Measurements from ENCODE around the gene KNSTRN. TPM values are rescaled to one million over a fixed set of nuclear protein-coding genes. Genes with fewer than 3 reads are reported as not detected.

The KNSTRN gene
- polyA plus RNA-seq, 3 donors, result 31.3 to 39.8 (median 34.5) TPM

DNA sequence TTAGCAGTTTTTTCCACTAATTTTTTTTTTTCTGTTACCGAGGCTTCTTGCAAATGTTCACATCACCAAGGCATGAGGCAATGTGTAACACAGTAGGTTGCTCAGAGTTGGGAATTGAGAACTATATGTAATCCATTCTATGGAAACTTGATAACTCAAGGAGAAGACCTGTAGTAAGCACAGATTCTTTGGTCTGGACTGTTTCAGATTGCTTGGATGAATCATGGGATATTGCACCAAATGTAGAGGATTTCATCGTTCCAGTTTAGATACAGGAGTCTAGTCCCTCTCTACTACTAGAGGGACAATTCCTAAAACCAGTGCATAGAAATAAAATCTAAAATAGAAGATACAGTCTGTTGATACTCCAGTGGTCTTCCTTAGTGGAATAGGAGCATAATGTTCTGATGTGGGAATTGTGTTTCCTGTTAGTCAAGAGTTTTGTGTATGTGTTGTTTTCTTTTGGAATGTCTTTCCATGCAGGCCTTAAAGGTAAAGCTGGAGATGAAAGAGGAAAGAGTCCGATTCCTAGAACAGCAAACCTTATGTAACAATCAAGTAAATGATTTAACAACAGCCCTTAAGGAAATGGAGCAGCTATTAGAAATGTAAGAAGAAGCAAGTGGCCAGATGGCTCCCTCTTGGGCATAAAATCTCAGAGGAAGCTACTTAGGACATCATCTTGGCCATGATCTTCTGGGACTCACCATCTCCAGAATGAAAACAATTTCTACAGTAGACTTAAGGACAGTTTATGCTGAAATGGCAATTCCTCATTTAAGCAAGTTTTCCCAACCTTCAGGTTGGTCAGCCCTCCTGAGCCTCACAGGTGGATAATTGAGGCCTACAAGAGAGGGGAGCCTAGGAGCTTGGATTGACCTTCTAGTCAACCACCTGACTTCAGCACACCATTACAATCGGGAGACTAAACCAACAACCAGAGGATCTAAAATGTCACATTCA is 10.7 kb downstream of the KNSTRN start:
- DNase-seq (ENCODE audit: low read depth in 3 of 3, low spot score in 2 of 3), result no peak

DNA sequence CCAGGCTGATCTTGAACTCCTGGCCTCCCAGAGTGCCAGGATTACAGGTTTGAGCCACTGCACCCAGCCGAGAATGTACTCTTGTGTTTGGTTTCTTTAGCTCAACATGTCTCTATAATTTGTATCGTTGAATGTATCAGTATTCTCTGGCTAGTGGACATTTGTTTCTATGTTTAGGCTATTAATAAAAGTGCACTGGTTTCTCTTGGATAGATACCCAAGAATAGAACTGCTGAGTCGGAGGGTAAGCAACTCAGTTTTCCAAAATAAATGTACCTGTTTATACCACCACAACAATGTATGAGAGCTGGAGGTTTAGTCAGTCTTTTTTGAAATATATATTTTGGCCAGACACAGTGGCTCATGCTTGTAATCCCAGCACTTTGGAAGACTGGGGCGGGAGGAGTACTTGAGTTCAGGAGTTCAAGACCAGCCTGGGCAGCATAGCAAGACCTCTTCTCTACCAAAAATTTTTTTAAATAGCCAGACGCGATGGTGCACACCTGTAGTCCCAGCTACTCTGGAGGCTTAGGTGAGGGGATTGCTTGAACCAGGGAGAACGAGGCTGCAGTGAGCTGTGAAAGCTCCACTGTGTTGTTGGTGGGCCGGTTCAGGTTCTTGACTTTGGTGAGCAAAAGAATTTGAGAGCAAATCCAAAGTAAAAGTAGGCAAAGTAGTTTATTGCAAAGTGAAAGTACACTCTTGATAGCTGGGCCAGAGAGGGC is 15.3 kb downstream of the KNSTRN start:
- no peak for DNase-seq (ENCODE audit: low read depth in 3 of 3, low spot score in 2 of 3)

DNA sequence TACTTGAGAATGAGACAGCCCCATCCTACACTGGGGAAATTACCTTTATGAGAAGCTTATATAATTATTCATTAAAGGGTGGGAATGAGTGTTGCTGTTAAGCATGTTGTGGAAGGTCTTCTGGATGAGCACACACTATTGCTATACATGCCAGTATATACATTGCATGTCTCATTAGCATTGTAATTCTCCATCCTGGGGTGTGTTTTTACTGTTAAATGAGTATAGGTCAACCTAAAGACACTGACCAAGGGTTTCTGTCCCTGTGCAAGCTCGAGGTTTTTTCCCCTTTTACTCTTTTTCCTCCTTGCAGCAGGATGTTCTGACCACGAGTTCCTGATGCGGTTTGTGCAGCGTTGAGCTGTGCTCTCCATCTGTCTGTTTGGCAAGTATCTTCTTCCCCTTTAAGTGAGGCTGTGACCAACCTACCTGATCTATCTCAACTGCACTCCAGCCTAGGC is 15.9 kb downstream of the KNSTRN start:
- no peak for DNase-seq (ENCODE audit: low read depth in 3 of 3, low spot score in 2 of 3)

GRCh38 chr15:40399370-40399769 is 16.8 kb downstream of the KNSTRN start:
- DNase-seq (ENCODE audit: low read depth in 3 of 3, low spot score in 2 of 3), result no peak

DNA sequence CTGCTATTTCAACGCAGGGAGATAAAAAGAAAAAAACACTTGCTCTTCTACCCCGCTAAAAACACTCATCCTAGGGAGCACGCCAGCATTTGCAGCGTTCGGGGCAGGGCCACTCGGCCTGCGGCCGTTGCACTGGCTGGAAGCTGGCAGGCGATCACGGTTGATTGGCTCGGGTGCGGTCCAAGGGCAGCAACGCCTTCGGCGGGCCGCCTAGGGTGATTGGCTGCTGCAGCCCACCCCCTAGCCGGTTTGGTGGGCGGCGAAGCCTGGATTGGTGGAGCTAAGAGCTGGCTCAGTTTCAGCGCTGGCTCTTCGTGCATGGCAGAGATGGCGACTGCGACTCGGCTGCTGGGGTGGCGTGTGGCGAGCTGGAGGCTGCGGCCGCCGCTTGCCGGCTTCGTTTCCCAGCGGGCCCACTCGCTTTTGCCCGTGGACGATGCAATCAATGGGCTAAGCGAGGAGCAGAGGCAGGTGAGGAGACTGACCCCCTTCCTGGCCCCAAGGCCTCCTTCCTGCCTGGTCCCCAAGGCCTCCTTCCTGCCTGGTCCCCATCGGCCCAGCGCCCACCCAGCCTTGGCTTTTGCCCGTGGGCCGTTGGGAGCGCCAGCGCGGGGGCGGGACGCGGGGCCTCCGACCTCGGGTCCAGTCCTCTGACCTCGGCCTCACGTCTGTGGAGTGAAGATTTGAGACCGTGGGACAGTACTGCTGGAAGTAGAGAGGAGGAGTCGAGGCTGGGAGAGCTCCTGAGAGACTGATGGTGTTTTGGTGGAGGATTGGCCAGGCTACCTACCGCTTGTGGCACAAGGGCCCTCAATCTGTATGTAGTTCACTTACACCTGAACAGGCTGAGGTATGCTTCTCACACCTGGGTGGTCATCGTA is 23.2 kb downstream of the KNSTRN start, which contains the start of gene IVD:
Gene IVD, plus strand, starts transcription at position 295 of the 881 bp plus-strand sequence. Its CDS starts 33 bp downstream, at position 328.
- DNase-seq (ENCODE audit: low read depth in 3 of 3, low spot score in 2 of 3), result peak; percentile 76 to 88 (median 77)

- DNase-seq (ENCODE audit: low read depth in 3 of 3, low spot score in 2 of 3), result no peak
These were observed 24.9 kb downstream of the KNSTRN start for GRCh38 chr15:40407330-40407990.

DNA sequence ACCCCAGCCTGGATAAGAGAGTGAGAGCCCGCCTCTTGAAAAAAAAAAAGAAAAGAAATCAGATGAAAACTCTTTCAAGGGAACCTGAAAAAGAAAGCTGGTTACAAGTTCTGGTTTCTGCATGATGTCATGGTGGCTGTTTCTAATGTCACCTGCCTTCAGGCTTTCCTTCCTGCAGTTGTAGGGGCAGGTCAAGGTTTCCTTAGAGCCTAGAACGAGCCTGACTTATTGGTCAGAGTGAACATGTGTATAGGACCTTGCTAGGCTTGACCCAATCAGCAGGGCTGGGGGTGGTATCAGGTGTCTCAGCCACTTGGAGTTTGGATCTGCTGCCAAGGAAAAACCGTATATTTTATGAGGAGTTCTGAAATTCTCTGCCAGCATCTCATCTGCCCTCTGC is 26.8 kb downstream of the KNSTRN start:
- no peak for DNase-seq (ENCODE audit: low read depth in 3 of 3, low spot score in 2 of 3)

GRCh38 chr15:40410476-40410875 is 28.0 kb downstream of the KNSTRN start:
- no peak for DNase-seq (ENCODE audit: low read depth in 3 of 3, low spot score in 2 of 3)

GRCh38 chr15:40412095-40412759 is 29.7 kb downstream of the KNSTRN start:
- DNase-seq (ENCODE audit: low read depth in 3 of 3, low spot score in 2 of 3), result no peak

DNA sequence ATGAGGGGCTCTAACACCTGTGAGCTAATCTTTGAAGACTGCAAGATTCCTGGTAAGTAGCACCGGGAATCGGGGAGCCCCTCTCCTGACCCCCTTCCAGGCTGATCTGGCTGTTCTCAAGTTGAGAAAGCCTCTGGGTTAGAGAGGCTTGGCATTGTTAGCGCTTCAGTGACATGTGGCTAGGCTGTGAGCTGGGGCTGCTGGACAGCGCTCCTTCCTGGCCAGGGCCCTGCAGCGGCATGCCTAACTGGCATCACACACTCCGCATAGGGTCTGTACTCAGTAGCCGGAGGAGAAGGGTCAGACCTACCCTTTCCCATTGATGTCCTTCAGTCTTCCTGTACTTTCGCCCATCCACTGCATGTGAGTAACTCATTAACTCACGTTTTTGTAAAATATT is 30.5 kb downstream of the KNSTRN start:
- DNase-seq (ENCODE audit: low read depth in 3 of 3, low spot score in 2 of 3), result no peak

- no peak for DNase-seq (ENCODE audit: low read depth in 3 of 3, low spot score in 2 of 3)
These were observed 32.3 kb downstream of the KNSTRN start for GRCh38 chr15:40414816-40415215.

DNA sequence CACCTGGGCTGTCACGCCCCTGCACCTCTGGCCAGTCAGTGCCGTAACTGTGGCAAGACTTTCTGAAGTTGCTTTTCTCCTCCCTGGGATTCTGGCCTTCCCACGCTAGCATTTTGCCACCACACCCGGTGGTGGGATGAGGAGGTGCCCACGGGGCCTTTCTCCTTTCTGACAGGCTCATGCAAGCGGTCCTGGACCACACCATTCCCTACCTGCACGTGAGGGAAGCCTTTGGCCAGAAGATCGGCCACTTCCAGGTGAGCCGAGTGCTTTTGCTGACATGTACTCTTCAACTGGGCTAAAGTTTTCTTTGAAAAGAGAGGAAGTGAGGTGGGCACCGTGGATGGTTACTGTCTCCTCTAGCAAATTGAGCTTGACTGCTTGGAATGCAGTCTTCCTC is 32.7 kb downstream of the KNSTRN start:
- DNase-seq (ENCODE audit: low read depth in 3 of 3, low spot score in 2 of 3), result no peak

DNA sequence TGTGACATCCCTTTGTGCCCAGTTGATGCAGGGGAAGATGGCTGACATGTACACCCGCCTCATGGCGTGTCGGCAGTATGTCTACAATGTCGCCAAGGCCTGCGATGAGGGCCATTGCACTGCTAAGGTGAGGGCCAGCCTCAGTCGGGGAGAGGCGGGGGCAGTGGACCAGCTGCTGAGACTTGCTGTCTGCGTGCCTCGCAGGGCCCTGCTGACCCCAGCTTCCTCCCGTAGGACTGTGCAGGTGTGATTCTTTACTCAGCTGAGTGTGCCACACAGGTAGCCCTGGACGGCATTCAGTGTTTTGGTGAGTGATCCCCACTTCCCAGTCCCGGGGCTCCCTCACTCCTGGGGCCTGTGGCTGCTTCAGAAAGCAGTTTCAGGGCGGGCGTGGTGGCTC is 33.5 kb downstream of the KNSTRN start:
- no peak for DNase-seq (ENCODE audit: low read depth in 3 of 3, low spot score in 2 of 3)

- DNase-seq (ENCODE audit: low read depth in 3 of 3, low spot score in 2 of 3), result no peak
These were observed 35.6 kb downstream of the KNSTRN start for GRCh38 chr15:40418126-40418525.

GRCh38 chr15:40420071-40420713 is 37.7 kb downstream of the KNSTRN start:
- DNase-seq (ENCODE audit: low read depth in 3 of 3, low spot score in 2 of 3), result no peak

DNA sequence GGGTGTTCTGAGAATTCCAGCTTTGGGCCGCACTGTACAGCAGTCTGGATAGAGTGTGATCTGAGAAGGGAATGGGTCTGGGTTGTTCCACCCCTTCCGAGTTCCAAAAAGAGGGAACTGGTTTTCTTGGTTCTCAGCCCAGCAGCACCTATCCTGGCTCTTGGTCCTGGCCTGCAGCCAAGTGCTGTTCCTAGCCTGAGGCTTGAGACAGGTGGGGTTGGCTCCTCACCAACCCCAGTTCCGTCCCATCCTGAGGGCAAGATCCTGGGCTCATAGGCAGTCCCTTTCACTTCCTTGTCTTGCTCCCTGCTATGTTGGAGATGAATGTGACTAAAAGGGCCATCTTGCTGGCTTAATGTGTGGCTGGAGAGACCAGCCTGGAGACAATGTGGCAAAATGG is 38.3 kb downstream of the KNSTRN start:
- no peak for DNase-seq (ENCODE audit: low read depth in 3 of 3, low spot score in 2 of 3)

- DNase-seq (ENCODE audit: low read depth in 3 of 3, low spot score in 2 of 3), result no peak
These were observed 39.0 kb downstream of the KNSTRN start for GRCh38 chr15:40421246-40422157.

Measured in right renal cortex interstitium (tissue), 3 donors.